Trophoblast cell (in vitro differentiated cells and primary cell): ENCODE measurements around the gene SERPINB12.

ENCODE experiments used
- DNase-seq, 2 donors: peaks; one replicate each; pipeline ENCODE4 v3.0.0-alpha.2; 2016
- H2AFZ ChIP-seq: 2 replicates; pipeline ENCODE4 v1.6.1; 2013; ENCODE audit warnings: low read length, moderate library complexity, mild to moderate bottlenecking; ENCODE audit not compliant: insufficient read depth, poor library complexity
- H2AK5ac ChIP-seq: 2 replicates; pipeline ENCODE4 v1.6.1; 2013; ENCODE audit warnings: mild to moderate bottlenecking, low read length
- H2BK120ac ChIP-seq: 2 replicates; pipeline ENCODE4 v1.6.1; 2013; ENCODE audit warnings: low read length, mild to moderate bottlenecking, moderate library complexity; ENCODE audit not compliant: insufficient read depth, poor library complexity
- H2BK12ac ChIP-seq: 2 replicates; pipeline ENCODE4 v1.6.1; 2013; ENCODE audit warnings: mild to moderate bottlenecking, low read length, moderate library complexity
- H2BK5ac ChIP-seq: 2 replicates; pipeline ENCODE4 v1.6.1; 2013; ENCODE audit warnings: low read length, low read depth, moderate library complexity, mild to moderate bottlenecking; ENCODE audit not compliant: poor library complexity
- H3K14ac ChIP-seq: 2 replicates; pipeline ENCODE4 v1.6.1; 2013; ENCODE audit warnings: mild to moderate bottlenecking, low read length
- H3K18ac ChIP-seq: 2 replicates; pipeline ENCODE4 v1.6.1; 2013; ENCODE audit warnings: mild to moderate bottlenecking, low read length
- H3K23ac ChIP-seq: 2 replicates; pipeline ENCODE4 v1.6.1; 2013; ENCODE audit warnings: low read length
- H3K27ac ChIP-seq: 2 replicates; pipeline ENCODE4 v1.5.1; 2013; ENCODE audit warnings: low read depth, mild to moderate bottlenecking, inconsistent platforms, low read length, moderate library complexity
- H3K27me3 ChIP-seq: 2 replicates; pipeline ENCODE4 v1.6.1; 2013; ENCODE audit warnings: inconsistent platforms, mild to moderate bottlenecking, low read length, moderate library complexity; ENCODE audit not compliant: insufficient read depth
- H3K36me3 ChIP-seq, 2 experiments: 1 replicate in 1 of 2; 2 replicates in 1 of 2; pipeline ENCODE4 v1.6.1; 2013; ENCODE audit warnings: low read length in 2 of 2, mild to moderate bottlenecking in 2 of 2, moderate library complexity in 1 of 2; ENCODE audit not compliant: insufficient read depth in 2 of 2, control insufficient read depth in 1 of 2
- H3K4ac ChIP-seq: 2 replicates; pipeline ENCODE4 v1.6.1; 2013; ENCODE audit warnings: low read depth, mild to moderate bottlenecking, low read length, moderate library complexity
- H3K4me1 ChIP-seq, 2 experiments: 1 replicate in 1 of 2; 2 replicates in 1 of 2; pipeline ENCODE4 v1.6.1; 2013; ENCODE audit warnings: low read length in 2 of 2, mild to moderate bottlenecking in 2 of 2, moderate library complexity in 1 of 2; ENCODE audit not compliant: insufficient read depth in 2 of 2, control insufficient read depth in 1 of 2
- H3K4me2 ChIP-seq: 2 replicates; pipeline ENCODE4 v1.6.1; 2013; ENCODE audit warnings: inconsistent platforms, mild to moderate bottlenecking, low read length, moderate library complexity
- H3K4me3 ChIP-seq: 2 replicates; pipeline ENCODE4 v1.5.1; 2013; ENCODE audit warnings: mild to moderate bottlenecking, low read depth, low read length, inconsistent platforms
- H3K79me1 ChIP-seq: one replicate; pipeline ENCODE4 v1.6.1; 2013; ENCODE audit warnings: low read length
- H3K79me2 ChIP-seq: 2 replicates; pipeline ENCODE4 v1.6.1; 2013; ENCODE audit warnings: low read length, mild to moderate bottlenecking; ENCODE audit not compliant: control insufficient read depth, insufficient read depth, poor library complexity
- H3K9ac ChIP-seq: 2 replicates; pipeline ENCODE4 v1.6.1; 2013; ENCODE audit warnings: mild to moderate bottlenecking, low read length
- H3K9me3 ChIP-seq: 2 replicates; pipeline ENCODE4 v1.6.1; 2013; ENCODE audit warnings: low read depth, mild to moderate bottlenecking, control low read depth, inconsistent platforms, low read length; ENCODE audit not compliant: insufficient read depth
- H4K12ac ChIP-seq: 2 replicates; pipeline ENCODE4 v1.6.1; 2013; ENCODE audit warnings: low read depth, mild to moderate bottlenecking, low read length, moderate library complexity
- H4K8ac ChIP-seq: 2 replicates; pipeline ENCODE4 v1.6.1; 2013; ENCODE audit warnings: low read depth, mild to moderate bottlenecking, low read length, moderate library complexity
- H4K91ac ChIP-seq: one replicate; pipeline ENCODE4 v1.6.1; 2013; ENCODE audit warnings: low read depth, mild to moderate bottlenecking, low read length, moderate library complexity
- WGBS: extraction: QIAGEN DNeasy Blood & Tissue Kit; methylation state at CpG from one replicate; pipeline ENCODE4 v1.1.7; 2013; ENCODE audit warnings: missing lambda C conversion rate; ENCODE audit not compliant: insufficient read length, insufficient coverage; ENCODE audit errors: extremely low coverage; 5-methylcytosine and 5-hydroxymethylcytosine counted together

SERPINB12 gene

DNA sequence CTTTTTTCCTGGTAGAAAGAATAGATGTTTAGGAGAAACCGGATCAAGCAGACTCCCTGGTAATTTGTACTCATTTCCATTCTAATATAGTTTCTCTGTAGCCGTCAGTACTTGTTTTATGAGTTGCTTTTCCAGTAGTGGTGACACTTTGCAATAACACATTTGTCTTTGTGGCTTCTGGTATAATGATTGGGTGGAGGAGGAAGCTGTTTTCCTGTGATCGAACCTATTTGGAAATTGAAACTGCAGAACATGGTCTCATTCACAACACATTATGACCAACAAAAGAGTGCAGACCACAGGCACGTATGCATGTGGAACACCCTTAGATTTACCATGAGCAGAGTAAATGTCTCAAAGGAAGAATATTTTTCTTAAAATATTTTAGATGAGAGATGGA is 7.6 kb upstream of the SERPINB12 start:
- no peak overlapping the region for H3K27ac ChIP-seq
- no peak overlapping the region for H3K9ac ChIP-seq
- no peak overlapping the region for H3K23ac ChIP-seq
- no peaks in the 10 kb centered on the region for H3K4me1 ChIP-seq
- H2BK5ac ChIP-seq = no peak overlapping the region
- H3K9me3 ChIP-seq = no peaks in the 10 kb centered on the region
- no peak overlapping the region for H4K91ac ChIP-seq
- no peak overlapping the region for H3K4me2 ChIP-seq
- H3K27me3 ChIP-seq = no peaks in the 10 kb centered on the region
- no peak overlapping the region for H2AFZ ChIP-seq
- WGBS = no CpG with 5 or more reads among the region's 4 CpGs
- no peak overlapping the region for H4K8ac ChIP-seq
- H4K12ac ChIP-seq = no peak overlapping the region
- no peak for DNase-seq
- no peaks in the 10 kb centered on the region for H3K79me2 ChIP-seq
- no peak overlapping the region for H3K14ac ChIP-seq
- H3K79me1 ChIP-seq = no peaks in the 10 kb centered on the region
- H2BK120ac ChIP-seq = no peak overlapping the region
- no peak overlapping the region for H2BK12ac ChIP-seq
- no peak overlapping the region for H3K4ac ChIP-seq
- H3K4me3 ChIP-seq = no peak overlapping the region
- no peaks in the 10 kb centered on the region for H3K36me3 ChIP-seq
- no peak overlapping the region for H2AK5ac ChIP-seq
- H3K18ac ChIP-seq = no peak overlapping the region

DNA sequence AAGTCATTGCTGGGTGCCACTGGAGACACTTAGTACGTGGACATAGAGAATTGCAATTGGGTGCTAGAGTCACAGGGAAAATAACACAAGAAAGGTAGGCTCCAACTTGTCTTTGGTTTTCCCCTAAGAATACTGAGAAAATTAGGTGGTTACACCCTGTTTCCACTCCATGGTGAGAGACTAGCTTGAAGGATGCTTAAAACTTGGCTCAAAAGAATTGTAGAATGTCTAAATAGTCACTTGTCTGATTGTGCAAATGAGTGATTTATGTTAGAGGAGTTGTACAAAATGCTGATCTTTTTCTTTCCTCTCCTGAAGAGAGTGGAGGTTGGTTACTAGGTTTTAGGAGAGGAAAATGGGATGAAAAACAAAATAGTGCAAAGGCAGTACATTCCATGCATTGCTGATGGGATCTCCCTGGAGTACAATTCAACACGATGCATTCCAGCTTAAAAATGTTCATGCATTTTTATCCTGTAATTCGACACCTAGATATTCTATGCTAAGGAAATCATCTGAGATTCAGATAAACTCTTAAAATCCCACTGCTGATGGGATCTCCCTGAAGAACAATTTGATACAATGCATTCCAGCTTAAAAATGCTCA is 2.2 kb upstream of the SERPINB12 start:
- H4K8ac ChIP-seq = no peak overlapping the region
- WGBS = no CpG with 5 or more reads among the region's 3 CpGs
- H2AFZ ChIP-seq = no peak overlapping the region
- H3K9ac ChIP-seq = no peak overlapping the region
- H2AK5ac ChIP-seq = no peak overlapping the region
- no peak overlapping the region for H4K91ac ChIP-seq
- no peak overlapping the region for H2BK120ac ChIP-seq
- no peaks in the 10 kb centered on the region for H3K79me2 ChIP-seq
- no peak overlapping the region for H3K4me3 ChIP-seq
- H3K4me1 ChIP-seq = no peaks in the 10 kb centered on the region
- no peak overlapping the region for H4K12ac ChIP-seq
- H3K14ac ChIP-seq = no peak overlapping the region
- H3K9me3 ChIP-seq = no peaks in the 10 kb centered on the region
- H3K27ac ChIP-seq = no peak overlapping the region
- no peak overlapping the region for H3K18ac ChIP-seq
- no peak overlapping the region for H2BK12ac ChIP-seq
- H3K4me2 ChIP-seq = no peak overlapping the region
- peak in 1 of 2 donors; percentile 65 for DNase-seq
- no peak overlapping the region for H3K23ac ChIP-seq
- H3K79me1 ChIP-seq = no peaks in the 10 kb centered on the region
- no peak overlapping the region for H3K4ac ChIP-seq
- H2BK5ac ChIP-seq = no peak overlapping the region
- H3K36me3 ChIP-seq = no peaks in the 10 kb centered on the region
- H3K27me3 ChIP-seq = no peaks in the 10 kb centered on the region

DNA sequence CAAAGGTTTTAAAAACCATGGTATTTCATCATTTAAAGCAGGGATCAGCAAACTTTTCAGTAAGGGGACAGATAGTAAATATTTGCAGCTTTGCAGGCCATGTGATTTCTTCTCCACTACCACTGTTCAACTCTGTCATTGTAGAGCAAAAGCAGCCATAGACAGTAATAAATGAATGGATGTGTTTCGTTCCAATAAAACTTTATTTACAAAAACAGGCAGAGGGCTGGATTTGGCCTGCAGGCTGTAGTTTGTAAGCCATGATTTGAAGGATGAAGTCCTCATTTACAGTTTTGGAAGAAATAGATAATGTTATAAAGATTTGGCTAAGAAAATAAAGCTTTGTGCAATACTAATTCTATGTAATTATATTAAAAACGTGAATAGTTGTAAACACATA is 1.8 kb downstream of the SERPINB12 start:
- no peak overlapping the region for H2BK5ac ChIP-seq
- H3K9me3 ChIP-seq = no peaks in the 10 kb centered on the region
- H2BK12ac ChIP-seq = no peak overlapping the region
- no peak overlapping the region for H3K4me3 ChIP-seq
- WGBS = no CpG with 5 or more reads among the region's 2 CpGs
- no peak overlapping the region for H2AK5ac ChIP-seq
- no peak overlapping the region for H3K18ac ChIP-seq
- no peak overlapping the region for H3K4me2 ChIP-seq
- no peaks in the 10 kb centered on the region for H3K36me3 ChIP-seq
- no peaks in the 10 kb centered on the region for H3K79me1 ChIP-seq
- H3K14ac ChIP-seq = no peak overlapping the region
- H3K27me3 ChIP-seq = no peaks in the 10 kb centered on the region
- H4K91ac ChIP-seq = no peak overlapping the region
- H3K79me2 ChIP-seq = no peaks in the 10 kb centered on the region
- H3K27ac ChIP-seq = no peak overlapping the region
- H4K8ac ChIP-seq = no peak overlapping the region
- H3K23ac ChIP-seq = no peak overlapping the region
- DNase-seq = no peak
- no peaks in the 10 kb centered on the region for H3K4me1 ChIP-seq
- H4K12ac ChIP-seq = no peak overlapping the region
- no peak overlapping the region for H2AFZ ChIP-seq
- H2BK120ac ChIP-seq = no peak overlapping the region
- H3K9ac ChIP-seq = no peak overlapping the region
- H3K4ac ChIP-seq = no peak overlapping the region

DNA sequence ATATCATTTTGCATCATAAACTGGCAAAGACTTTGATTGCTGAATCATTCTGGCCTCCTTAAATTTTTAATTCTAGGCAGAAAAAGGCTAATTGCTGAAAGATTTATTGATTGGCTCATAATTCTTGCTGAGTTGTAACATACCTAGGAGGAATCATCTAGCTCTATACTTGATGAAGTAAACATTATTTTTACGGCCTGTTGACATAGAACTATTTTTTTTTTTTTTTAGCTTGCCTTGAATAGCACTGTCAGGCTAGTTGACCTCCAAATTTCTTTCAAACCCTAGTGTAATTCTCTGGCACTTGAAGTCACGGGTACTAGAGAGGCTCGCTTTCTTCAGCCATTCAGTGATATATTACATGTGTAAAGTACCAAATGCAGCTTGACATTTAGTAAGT is 2.8 kb downstream of the SERPINB12 start:
- Histone ChIP-seq H3K9ac (no peak overlapping the region), H2BK120ac (no peak overlapping the region), H3K9me3 (no peaks in the 10 kb centered on the region), H3K79me1 (no peaks in the 10 kb centered on the region), H2AK5ac (no peak overlapping the region), H2BK12ac (no peak overlapping the region), H3K23ac (no peak overlapping the region), H3K4me3 (no peak overlapping the region), H3K27ac (no peak overlapping the region), H2AFZ (no peak overlapping the region), H4K12ac (no peak overlapping the region), H3K36me3 (no peaks in the 10 kb centered on the region), H4K91ac (no peak overlapping the region), H3K79me2 (no peaks in the 10 kb centered on the region), H3K4ac (no peak overlapping the region), H3K27me3 (no peaks in the 10 kb centered on the region), H3K4me1 (no peaks in the 10 kb centered on the region), H3K18ac (no peak overlapping the region), H3K4me2 (no peak overlapping the region), H2BK5ac (no peak overlapping the region), H3K14ac (no peak overlapping the region), H4K8ac (no peak overlapping the region)
- no peak for DNase-seq
- no CpG with 5 or more reads among the region's 3 CpGs for WGBS
